Measurements from ENCODE around the gene KCNN4. TPM values are rescaled to one million over a fixed set of nuclear protein-coding genes. Genes with fewer than 3 reads are reported as not detected.

KCNN4 gene
- polyA plus RNA-seq, 1 of the 3 experiments (the other 2 are of a cell fraction): 22.2 TPM

- Histone ChIP-seq H3K79me2 (ENCODE audit: insufficient read depth) (no peaks in the 10 kb centered on the region), H3K9me2 (no peaks in the 10 kb centered on the region), H3K27ac (ENCODE audit: low read depth in 2 of 2, low read length in 1 of 2) (no peak overlapping the region), H3K27me3 (ENCODE audit: insufficient read depth) (no peaks in the 10 kb centered on the region), H4K20me1 (ENCODE audit: insufficient read depth) (no peaks in the 10 kb centered on the region), H3K9me3 (no peaks in the 10 kb centered on the region), H2AFZ (ENCODE audit: low read depth) (no peak overlapping the region), H3K9ac (no peak overlapping the region), H3F3A (replicated peaks; ENCODE audit: insufficient read depth) (peaks cover 6% of the 10 kb centered on the region), H3K36me3 (replicated peaks in 1 of 2; ENCODE audit: control insufficient read depth in 1 of 2, insufficient read depth in 2 of 2, low read length in 1 of 2) (no peaks in the 10 kb centered on the region), H3K4me1 (ENCODE audit: control insufficient read depth in 1 of 2, insufficient read depth in 2 of 2, low read depth in 1 of 2, low read length in 1 of 2) (no peaks in the 10 kb centered on the region), H3K4me2 (no peak overlapping the region), H3K4me3 (ENCODE audit: low read depth in 2 of 2, low read length in 1 of 2) (no peak overlapping the region)
- ChIA-PET CTCF (interaction anchor here (0.8 to 1.6 kb wide), 7 partner anchors 10 to 64 kb away, joined by 3 to 7 read pairs (median 3); no protein-coding TSS in a partner anchor), POLR2A (no interaction called here)
- 77% methylated on average over 5 of the region's 5 CpGs for WGBS (ENCODE audit: low lambda C conversion rate)
- no peak for TF ChIP-seq TEAD4 (IDR thresholded peaks at IDR 0.05; ENCODE audit: borderline replicate concordance, insufficient read depth)
- TF ChIP-seq, protein P1, sequence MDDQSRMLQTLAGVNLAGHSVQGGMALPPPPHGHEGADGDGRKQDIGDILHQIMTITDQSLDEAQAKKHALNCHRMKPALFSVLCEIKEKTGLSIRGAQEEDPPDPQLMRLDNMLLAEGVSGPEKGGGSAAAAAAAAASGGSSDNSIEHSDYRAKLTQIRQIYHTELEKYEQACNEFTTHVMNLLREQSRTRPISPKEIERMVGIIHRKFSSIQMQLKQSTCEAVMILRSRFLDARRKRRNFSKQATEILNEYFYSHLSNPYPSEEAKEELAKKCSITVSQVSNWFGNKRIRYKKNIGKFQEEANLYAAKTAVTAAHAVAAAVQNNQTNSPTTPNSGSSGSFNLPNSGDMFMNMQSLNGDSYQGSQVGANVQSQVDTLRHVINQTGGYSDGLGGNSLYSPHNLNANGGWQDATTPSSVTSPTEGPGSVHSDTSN (IDR thresholded peaks at IDR 0.05): no peak
- DNase-seq: no peak
Observed at GRCh38 chr19:43721469-43722048, 59.2 kb downstream of the KCNN4 start.

- no peaks in the 10 kb centered on the region for H3K4me1 ChIP-seq (ENCODE audit: control insufficient read depth in 1 of 2, insufficient read depth in 2 of 2, low read depth in 1 of 2, low read length in 1 of 2)
- no peaks in the 10 kb centered on the region for H3K79me2 ChIP-seq (ENCODE audit: insufficient read depth)
- no peak overlapping the region for H3K4me3 ChIP-seq (ENCODE audit: low read depth in 2 of 2, low read length in 1 of 2)
- H3K9ac ChIP-seq: no peak overlapping the region
- H3K9me3 ChIP-seq: no peaks in the 10 kb centered on the region
- peaks cover 6% of the 10 kb centered on the region for H3F3A ChIP-seq (replicated peaks; ENCODE audit: insufficient read depth)
- no peaks in the 10 kb centered on the region for H3K9me2 ChIP-seq
- no peaks in the 10 kb centered on the region for H3K36me3 ChIP-seq (replicated peaks in 1 of 2; ENCODE audit: control insufficient read depth in 1 of 2, insufficient read depth in 2 of 2, low read length in 1 of 2)
- no peaks in the 10 kb centered on the region for H4K20me1 ChIP-seq (ENCODE audit: insufficient read depth)
- DNase-seq: no peak
- no peak overlapping the region for H3K4me2 ChIP-seq
- H2AFZ ChIP-seq (ENCODE audit: low read depth): no peak overlapping the region
- H3K27me3 ChIP-seq (ENCODE audit: insufficient read depth): no peaks in the 10 kb centered on the region
- 88% methylated on average over 10 of the region's 10 CpGs for WGBS (ENCODE audit: low lambda C conversion rate)
- H3K27ac ChIP-seq (ENCODE audit: low read depth in 2 of 2, low read length in 1 of 2): no peak overlapping the region
- TF ChIP-seq, protein P2, sequence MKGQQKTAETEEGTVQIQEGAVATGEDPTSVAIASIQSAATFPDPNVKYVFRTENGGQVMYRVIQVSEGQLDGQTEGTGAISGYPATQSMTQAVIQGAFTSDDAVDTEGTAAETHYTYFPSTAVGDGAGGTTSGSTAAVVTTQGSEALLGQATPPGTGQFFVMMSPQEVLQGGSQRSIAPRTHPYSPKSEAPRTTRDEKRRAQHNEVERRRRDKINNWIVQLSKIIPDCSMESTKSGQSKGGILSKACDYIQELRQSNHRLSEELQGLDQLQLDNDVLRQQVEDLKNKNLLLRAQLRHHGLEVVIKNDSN (IDR thresholded peaks at IDR 0.05; ENCODE audit: borderline replicate concordance, low read depth): no peak
- TF ChIP-seq TEAD4 (IDR thresholded peaks at IDR 0.05; ENCODE audit: borderline replicate concordance, insufficient read depth) (no peak), NRF1 (IDR thresholded peaks at IDR 0.05; ENCODE audit: low read depth, low read length) (no peak), NFIC (IDR thresholded peaks at IDR 0.05; ENCODE audit: borderline replicate concordance) (no peak), MXI1 (IDR thresholded peaks at IDR 0.05; ENCODE audit: low read depth, low read length) (no peak), ELF1 (IDR thresholded peaks at IDR 0.05) (no peak), ZBTB33 (IDR thresholded peaks at IDR 0.05; ENCODE audit: borderline replicate concordance, low read depth) (no peak), YY1 (IDR thresholded peaks at IDR 0.05; ENCODE audit: low read depth) (no peak), RAD21 (IDR thresholded peaks at IDR 0.05; ENCODE audit: low read length) (no peak), CHD2 (IDR thresholded peaks at IDR 0.05; ENCODE audit: low read length, partially characterized antibody) (no peak), RFX5 (IDR thresholded peaks at IDR 0.05; ENCODE audit: low read length) (no peak), JUND (IDR thresholded peaks at IDR 0.05) (no peak), RXRA (IDR thresholded peaks at IDR 0.05; ENCODE audit: borderline replicate concordance, low read depth) (no peak), FOXJ3 (CRISPR knock-in tag; IDR thresholded peaks at IDR 0.05) (no peak)
- CTCF ChIA-PET: interaction anchor here (0.8 to 1.6 kb wide), 5 partner anchors 21 to 64 kb away, joined by 3 to 7 read pairs (median 3); no protein-coding TSS in a partner anchor
- POLR2A ChIA-PET: no interaction called here
Observed at GRCh38 chr19:43720936-43721335, 59.8 kb downstream of the KCNN4 start.

Measured in SK-N-SH (cell line).